ENCODE data around the gene MGAT4B.

The MGAT4B gene

GRCh38 chr5:179829732-179830435 is 23.2 kb upstream of the MGAT4B start:
- TF ChIP-seq CREB1 (IDR thresholded peaks at IDR 0.05; ENCODE audit: low read depth) (no peak), USF1 (IDR thresholded peaks at IDR 0.05) (no peak)
- TF ChIP-seq, protein P1, sequence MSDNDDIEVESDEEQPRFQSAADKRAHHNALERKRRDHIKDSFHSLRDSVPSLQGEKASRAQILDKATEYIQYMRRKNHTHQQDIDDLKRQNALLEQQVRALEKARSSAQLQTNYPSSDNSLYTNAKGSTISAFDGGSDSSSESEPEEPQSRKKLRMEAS (IDR thresholded peaks at IDR 0.05) = no peak

DNA sequence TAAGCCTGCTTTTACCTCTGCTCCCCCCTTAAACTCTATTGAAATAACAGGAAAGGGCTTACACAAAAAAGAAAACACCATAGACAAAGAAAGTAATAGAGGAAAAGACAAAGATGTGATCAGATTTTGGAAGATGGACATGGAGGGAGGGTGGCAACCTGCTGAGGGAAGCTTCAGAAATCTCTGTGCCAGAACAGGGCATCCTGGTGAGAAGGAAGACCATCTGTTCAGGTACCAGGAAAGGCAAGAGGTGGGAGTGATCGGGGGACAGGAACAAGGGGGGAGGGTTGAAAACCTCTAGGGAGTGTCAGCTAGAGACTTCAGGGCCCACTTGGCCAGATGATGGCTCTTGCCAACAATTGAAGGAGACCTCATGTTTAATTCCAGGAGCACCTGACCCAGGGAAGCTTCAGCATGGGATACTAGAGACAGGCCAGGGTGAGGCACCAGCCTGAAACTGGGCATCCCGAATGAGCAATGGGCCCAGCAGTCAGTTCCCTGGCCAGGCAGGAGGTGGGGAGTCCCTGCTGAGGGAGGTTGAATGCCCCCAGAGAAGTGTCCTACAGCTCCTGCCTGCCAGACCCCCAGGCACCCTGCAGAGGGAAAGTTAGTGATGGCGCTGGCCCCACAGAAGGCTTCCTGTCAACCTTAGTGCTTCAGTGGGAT is 22.2 kb upstream of the MGAT4B start:
- no peak for TF ChIP-seq EP300 (IDR thresholded peaks at IDR 0.05; ENCODE audit: borderline replicate concordance)
- no peak for TF ChIP-seq RAD21 (IDR thresholded peaks at IDR 0.05; ENCODE audit: low read depth)
- no peak for TF ChIP-seq TEAD4 (IDR thresholded peaks at IDR 0.05)
- TF ChIP-seq TCF12 (IDR thresholded peaks at IDR 0.05; ENCODE audit: low read depth) = no peak

GRCh38 chr5:179827680-179828079 is 21.0 kb upstream of the MGAT4B start:
- no peak for TF ChIP-seq TEAD4 (IDR thresholded peaks at IDR 0.05)
- TF ChIP-seq TAF1 (IDR thresholded peaks at IDR 0.05; ENCODE audit: low read depth) = no peak
- no peak for TF ChIP-seq FOXM1 (IDR thresholded peaks at IDR 0.05; ENCODE audit: borderline replicate concordance, low read depth)
- no peak for TF ChIP-seq EP300 (IDR thresholded peaks at IDR 0.05; ENCODE audit: borderline replicate concordance)
- TF ChIP-seq ZBTB7A (IDR thresholded peaks at IDR 0.05; ENCODE audit: low read depth) = no peak
- no peak for TF ChIP-seq CEBPB (IDR thresholded peaks at IDR 0.05)
- no peak for TF ChIP-seq CREB1 (IDR thresholded peaks at IDR 0.05; ENCODE audit: low read depth)
- TF ChIP-seq RAD21 (IDR thresholded peaks at IDR 0.05; ENCODE audit: low read depth) = no peak
- no peak for TF ChIP-seq NFIC (IDR thresholded peaks at IDR 0.05)
- no peak for TF ChIP-seq USF1 (IDR thresholded peaks at IDR 0.05)
- TF ChIP-seq EGR1 (IDR thresholded peaks at IDR 0.05) = no peak
- TF ChIP-seq TCF12 (IDR thresholded peaks at IDR 0.05; ENCODE audit: low read depth) = no peak

DNA sequence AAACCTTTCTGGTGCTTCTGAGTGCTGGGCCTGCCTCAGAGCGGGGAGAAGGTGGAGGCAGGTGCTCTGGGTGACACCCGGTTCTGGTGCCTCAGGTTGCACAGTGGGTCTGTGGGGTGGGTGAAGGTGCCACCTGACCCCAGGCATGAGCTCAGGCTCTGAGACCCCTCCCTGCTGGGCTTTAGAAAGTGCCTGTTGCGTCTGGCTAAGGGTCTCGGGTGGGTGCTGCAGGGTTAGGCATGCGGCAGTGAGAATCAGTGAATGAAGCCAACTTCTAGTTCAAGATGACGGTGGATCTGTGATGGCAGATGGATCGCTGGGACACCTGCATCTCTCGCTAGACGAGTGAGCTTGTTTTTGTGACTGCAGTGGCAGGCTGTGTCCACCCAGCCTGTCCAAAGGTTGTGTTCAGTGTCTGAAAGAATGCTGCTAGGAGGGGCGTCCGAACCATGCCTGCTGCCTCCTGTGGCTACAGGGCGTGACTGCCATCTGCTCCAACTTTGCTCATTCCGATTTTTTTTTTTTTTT is 19.1 kb upstream of the MGAT4B start:
- TF ChIP-seq EGR1 (IDR thresholded peaks at IDR 0.05) = no peak
- TF ChIP-seq, protein P2, sequence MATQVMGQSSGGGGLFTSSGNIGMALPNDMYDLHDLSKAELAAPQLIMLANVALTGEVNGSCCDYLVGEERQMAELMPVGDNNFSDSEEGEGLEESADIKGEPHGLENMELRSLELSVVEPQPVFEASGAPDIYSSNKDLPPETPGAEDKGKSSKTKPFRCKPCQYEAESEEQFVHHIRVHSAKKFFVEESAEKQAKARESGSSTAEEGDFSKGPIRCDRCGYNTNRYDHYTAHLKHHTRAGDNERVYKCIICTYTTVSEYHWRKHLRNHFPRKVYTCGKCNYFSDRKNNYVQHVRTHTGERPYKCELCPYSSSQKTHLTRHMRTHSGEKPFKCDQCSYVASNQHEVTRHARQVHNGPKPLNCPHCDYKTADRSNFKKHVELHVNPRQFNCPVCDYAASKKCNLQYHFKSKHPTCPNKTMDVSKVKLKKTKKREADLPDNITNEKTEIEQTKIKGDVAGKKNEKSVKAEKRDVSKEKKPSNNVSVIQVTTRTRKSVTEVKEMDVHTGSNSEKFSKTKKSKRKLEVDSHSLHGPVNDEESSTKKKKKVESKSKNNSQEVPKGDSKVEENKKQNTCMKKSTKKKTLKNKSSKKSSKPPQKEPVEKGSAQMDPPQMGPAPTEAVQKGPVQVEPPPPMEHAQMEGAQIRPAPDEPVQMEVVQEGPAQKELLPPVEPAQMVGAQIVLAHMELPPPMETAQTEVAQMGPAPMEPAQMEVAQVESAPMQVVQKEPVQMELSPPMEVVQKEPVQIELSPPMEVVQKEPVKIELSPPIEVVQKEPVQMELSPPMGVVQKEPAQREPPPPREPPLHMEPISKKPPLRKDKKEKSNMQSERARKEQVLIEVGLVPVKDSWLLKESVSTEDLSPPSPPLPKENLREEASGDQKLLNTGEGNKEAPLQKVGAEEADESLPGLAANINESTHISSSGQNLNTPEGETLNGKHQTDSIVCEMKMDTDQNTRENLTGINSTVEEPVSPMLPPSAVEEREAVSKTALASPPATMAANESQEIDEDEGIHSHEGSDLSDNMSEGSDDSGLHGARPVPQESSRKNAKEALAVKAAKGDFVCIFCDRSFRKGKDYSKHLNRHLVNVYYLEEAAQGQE (IDR thresholded peaks at IDR 0.05; ENCODE audit: low read depth) = no peak
- TF ChIP-seq, protein P1 (IDR thresholded peaks at IDR 0.05) = no peak
- TF ChIP-seq CREB1 (IDR thresholded peaks at IDR 0.05; ENCODE audit: low read depth) = no peak
- no peak for TF ChIP-seq EP300 (IDR thresholded peaks at IDR 0.05; ENCODE audit: borderline replicate concordance)
- no peak for TF ChIP-seq FOXM1 (IDR thresholded peaks at IDR 0.05; ENCODE audit: borderline replicate concordance, low read depth)
- TF ChIP-seq CEBPB (IDR thresholded peaks at IDR 0.05) = no peak
- no peak for TF ChIP-seq TCF12 (IDR thresholded peaks at IDR 0.05; ENCODE audit: low read depth)
- no peak for TF ChIP-seq NFIC (IDR thresholded peaks at IDR 0.05)
- no peak for TF ChIP-seq YY1 (IDR thresholded peaks at IDR 0.05; ENCODE audit: low read depth)

DNA sequence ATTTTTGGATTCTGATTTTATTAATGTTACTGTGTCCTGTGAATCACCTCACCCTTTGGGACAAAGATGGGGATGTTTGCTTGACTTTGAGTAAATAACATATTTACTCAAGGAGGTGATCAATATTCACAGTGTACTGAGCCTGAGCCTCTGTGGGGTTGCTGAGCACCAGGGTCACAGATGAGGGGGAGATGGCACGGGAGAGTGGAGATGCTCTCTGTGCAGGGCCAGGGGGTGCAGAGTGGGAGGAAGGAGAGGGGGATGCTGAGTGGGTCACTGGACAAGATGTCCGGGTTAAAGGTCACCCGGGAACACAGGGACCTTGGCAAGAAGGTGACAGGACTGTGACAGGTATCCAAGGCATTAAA is 18.1 kb upstream of the MGAT4B start:
- TF ChIP-seq, protein P2 (IDR thresholded peaks at IDR 0.05; ENCODE audit: low read depth) = no peak
- TF ChIP-seq TAF1 (IDR thresholded peaks at IDR 0.05; ENCODE audit: low read depth) (no peak), CREB1 (IDR thresholded peaks at IDR 0.05; ENCODE audit: low read depth) (no peak), CEBPB (IDR thresholded peaks at IDR 0.05) (no peak), ZBTB7A (IDR thresholded peaks at IDR 0.05; ENCODE audit: low read depth) (no peak), FOXM1 (IDR thresholded peaks at IDR 0.05; ENCODE audit: borderline replicate concordance, low read depth) (no peak), TEAD4 (IDR thresholded peaks at IDR 0.05) (no peak), NFIC (IDR thresholded peaks at IDR 0.05) (no peak)
